Measurements from ENCODE around the gene ANKRD62.

GRCh38 chr18:12074736-12075135, 18.9 kb upstream of the ANKRD62 start:
- TF ChIP-seq, protein P1, sequence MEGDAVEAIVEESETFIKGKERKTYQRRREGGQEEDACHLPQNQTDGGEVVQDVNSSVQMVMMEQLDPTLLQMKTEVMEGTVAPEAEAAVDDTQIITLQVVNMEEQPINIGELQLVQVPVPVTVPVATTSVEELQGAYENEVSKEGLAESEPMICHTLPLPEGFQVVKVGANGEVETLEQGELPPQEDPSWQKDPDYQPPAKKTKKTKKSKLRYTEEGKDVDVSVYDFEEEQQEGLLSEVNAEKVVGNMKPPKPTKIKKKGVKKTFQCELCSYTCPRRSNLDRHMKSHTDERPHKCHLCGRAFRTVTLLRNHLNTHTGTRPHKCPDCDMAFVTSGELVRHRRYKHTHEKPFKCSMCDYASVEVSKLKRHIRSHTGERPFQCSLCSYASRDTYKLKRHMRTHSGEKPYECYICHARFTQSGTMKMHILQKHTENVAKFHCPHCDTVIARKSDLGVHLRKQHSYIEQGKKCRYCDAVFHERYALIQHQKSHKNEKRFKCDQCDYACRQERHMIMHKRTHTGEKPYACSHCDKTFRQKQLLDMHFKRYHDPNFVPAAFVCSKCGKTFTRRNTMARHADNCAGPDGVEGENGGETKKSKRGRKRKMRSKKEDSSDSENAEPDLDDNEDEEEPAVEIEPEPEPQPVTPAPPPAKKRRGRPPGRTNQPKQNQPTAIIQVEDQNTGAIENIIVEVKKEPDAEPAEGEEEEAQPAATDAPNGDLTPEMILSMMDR (IDR thresholded peaks at IDR 0.05; ENCODE audit: low read depth, low read length): no peak
- no peak for TF ChIP-seq EZH2phosphoT487 (IDR thresholded peaks at IDR 0.05; ENCODE audit: low read depth)

Data from OCI-LY3 (cell line).